Urinary bladder (tissue), 4 donors: Measurements from ENCODE around the gene SMURF1. TPM values are rescaled to one million over a fixed set of nuclear protein-coding genes. Genes with fewer than 3 reads are reported as not detected.

Experiments used
- DNase-seq: peaks from one replicate; pipeline ENCODE4 v3.0.0-alpha.2; 2015; ENCODE audit errors: extremely low spot score
- H3K27ac ChIP-seq: one replicate; pipeline ENCODE4 v1.5.1; 2013; ENCODE audit warnings: low read depth, mild to moderate bottlenecking, moderate library complexity
- H3K36me3 ChIP-seq: one replicate; pipeline ENCODE4 v1.6.1; 2013; ENCODE audit warnings: mild to moderate bottlenecking, moderate library complexity; ENCODE audit not compliant: insufficient read depth
- H3K4me1 ChIP-seq: one replicate; pipeline ENCODE4 v1.6.1; 2013; ENCODE audit warnings: mild to moderate bottlenecking, moderate library complexity; ENCODE audit not compliant: insufficient read depth
- H3K4me3 ChIP-seq: one replicate; pipeline ENCODE4 v1.5.1; 2013; ENCODE audit warnings: low read depth, low read length
- WGBS: extraction: QIAGEN DNeasy Blood & Tissue Kit; methylation state at CpG from one replicate; pipeline ENCODE4 v1.1.7; 2013; 5-methylcytosine and 5-hydroxymethylcytosine counted together
- polyA plus RNA-seq: library from polyadenylated mRNA; stranded (reverse); fragments of 200-250 nt; gene quantifications from one replicate; pipeline ENCODE4 v1.2.3, GENCODE V29; 2013
- total RNA-seq: library from RNA; depleted of rRNA; stranded (reverse); fragments of >200 nt; gene quantifications from one replicate; pipeline ENCODE4 v1.2.3, GENCODE V29; 2014
- donor health status: healthy with polysubstance abuse.
- donor health status: healthy.

SMURF1 gene
- total and polyA plus RNA-seq, 2 donors: 11.6 to 19.7 TPM

DNA sequence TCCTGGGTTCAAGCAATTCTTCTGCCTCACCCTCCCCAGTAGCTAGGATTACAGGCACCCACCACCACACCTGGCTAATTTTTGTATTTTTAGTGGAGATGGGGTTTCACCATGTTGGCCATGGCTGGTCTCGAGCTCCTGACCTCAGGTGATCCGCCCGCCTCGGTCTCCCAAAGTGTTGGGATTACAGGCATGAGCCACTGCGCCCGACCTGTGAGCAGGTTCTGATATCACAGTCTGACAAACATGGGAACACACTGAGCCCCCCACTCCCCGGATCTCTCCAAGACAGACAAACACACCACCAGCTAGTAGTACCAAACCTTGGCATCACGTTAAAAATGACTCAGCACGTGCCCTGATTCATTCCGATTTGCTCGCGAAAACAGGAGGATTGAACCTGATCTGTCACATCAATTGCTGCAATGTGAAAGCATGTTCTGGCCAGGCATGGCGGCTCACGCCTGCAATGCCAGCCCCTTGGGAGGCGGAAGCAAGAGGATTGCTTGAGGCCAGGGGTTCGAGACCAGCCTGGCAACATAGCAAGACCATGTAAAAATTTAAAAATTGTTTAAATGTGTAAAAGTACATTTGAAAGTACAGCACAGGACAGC, 106.5 kb downstream of the SMURF1 start:
- no peaks in the 10 kb centered on the region for H3K36me3 ChIP-seq
- no peaks in the 10 kb centered on the region for H3K4me1 ChIP-seq
- DNase-seq: no peak
- H3K4me3 ChIP-seq: no peak overlapping the region
- H3K27ac ChIP-seq: no peak overlapping the region
- 95% methylated on average over 16 of the region's 16 CpGs for WGBS

DNA sequence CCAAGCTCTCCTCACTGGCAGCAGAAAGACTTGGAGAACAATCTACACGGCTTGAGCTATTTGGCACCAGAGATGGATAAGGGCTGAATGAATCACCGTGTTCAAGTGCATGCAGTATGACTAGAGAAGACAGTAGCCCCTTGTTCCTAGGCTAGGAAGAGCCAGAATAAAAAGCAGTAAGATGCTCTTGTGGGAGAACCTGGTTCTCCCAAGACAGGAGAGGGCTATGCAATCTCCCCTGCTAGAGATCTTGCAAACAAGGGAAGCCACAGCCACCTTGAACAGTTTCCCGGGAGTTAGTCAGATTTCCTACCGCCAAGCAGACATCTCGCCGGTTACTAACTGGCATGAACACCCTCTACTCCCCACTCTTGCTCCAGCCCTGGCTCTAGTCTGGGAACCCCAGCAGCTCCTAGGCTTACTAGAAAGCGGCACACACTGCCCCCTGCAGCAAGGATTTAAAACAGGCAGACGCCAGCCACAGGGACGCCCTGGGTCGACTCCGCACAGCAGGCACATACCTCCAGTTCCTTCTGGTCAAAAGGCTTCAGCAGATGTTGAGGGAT, 107.3 kb downstream of the SMURF1 start:
- Histone ChIP-seq H3K4me3 (no peak overlapping the region), H3K36me3 (no peaks in the 10 kb centered on the region), H3K4me1 (no peaks in the 10 kb centered on the region), H3K27ac (no peak overlapping the region)
- no peak for DNase-seq
- WGBS: 71% methylated on average over 11 of the region's 11 CpGs

DNA sequence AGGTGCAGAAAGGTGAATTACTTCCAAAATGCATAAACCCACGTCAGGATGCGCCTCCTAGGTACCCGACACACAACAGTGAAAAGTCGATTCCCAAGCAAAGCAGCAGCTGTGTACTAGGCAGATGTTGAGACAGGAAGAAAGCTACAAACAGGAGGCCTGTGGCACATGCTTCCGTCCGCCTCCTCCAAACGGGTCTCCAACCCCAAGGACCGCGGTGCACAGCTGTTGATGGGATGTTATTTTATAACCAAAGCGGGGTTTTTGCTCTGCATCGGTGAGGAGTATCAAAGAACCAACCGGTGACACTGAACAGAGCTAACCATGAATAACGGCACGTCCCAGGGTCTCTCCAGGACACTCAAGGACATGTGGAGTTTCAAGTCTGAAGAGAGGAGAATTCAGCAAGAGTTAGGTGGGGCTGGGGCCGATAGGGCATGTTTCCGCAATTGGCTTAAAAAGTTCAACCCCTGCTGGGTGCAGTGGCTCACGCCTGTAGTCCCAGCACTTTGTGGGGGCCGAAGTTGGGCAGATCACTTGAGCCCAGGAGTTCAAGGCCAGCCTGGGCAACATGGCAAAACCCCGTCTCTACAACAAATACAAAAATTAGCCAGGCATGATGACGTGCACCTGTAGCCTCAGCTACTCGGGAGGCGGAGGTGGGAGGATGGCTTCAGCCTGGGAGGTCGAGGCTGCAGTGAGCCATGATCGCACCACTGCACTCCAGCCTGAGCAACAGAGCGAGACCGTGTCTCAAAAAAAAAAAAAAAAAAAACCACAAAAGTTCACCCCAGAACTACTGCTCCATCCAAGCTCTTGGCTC, 108.0 kb downstream of the SMURF1 start:
- H3K27ac ChIP-seq: no peak overlapping the region
- H3K36me3 ChIP-seq: no peaks in the 10 kb centered on the region
- no peak overlapping the region for H3K4me3 ChIP-seq
- no peak for DNase-seq
- no peaks in the 10 kb centered on the region for H3K4me1 ChIP-seq
- WGBS: 86% methylated on average over 26 of the region's 26 CpGs

GRCh38 chr7:99034932-99035722, 108.8 kb downstream of the SMURF1 start:
- Histone ChIP-seq H3K4me1 (no peaks in the 10 kb centered on the region), H3K4me3 (no peak overlapping the region), H3K27ac (no peak overlapping the region), H3K36me3 (peaks cover 3% of the 10 kb centered on the region)
- 92% methylated on average over 30 of the region's 30 CpGs for WGBS
- DNase-seq: no peak

- Histone ChIP-seq H3K4me3 (no peak overlapping the region), H3K27ac (no peak overlapping the region), H3K4me1 (no peaks in the 10 kb centered on the region), H3K36me3 (peaks cover 6% of the 10 kb centered on the region)
- 79% methylated on average over 4 of the region's 4 CpGs for WGBS
- DNase-seq: no peak
These were observed 110.1 kb downstream of the SMURF1 start for GRCh38 chr7:99033765-99034164.

- DNase-seq: no peak
- H3K4me1 ChIP-seq: no peaks in the 10 kb centered on the region
- WGBS: 88% methylated on average over 15 of the region's 15 CpGs
- no peak overlapping the region for H3K27ac ChIP-seq
- peaks cover 8% of the 10 kb centered on the region for H3K36me3 ChIP-seq
- H3K4me3 ChIP-seq: no peak overlapping the region
These were observed 111.0 kb downstream of the SMURF1 start for GRCh38 chr7:99032928-99033327.

- H3K4me1 ChIP-seq: no peaks in the 10 kb centered on the region
- H3K4me3 ChIP-seq: no peak overlapping the region
- WGBS: 93% methylated on average over 7 of the region's 7 CpGs
- H3K36me3 ChIP-seq: peaks cover 8% of the 10 kb centered on the region
- H3K27ac ChIP-seq: no peak overlapping the region
- DNase-seq: no peak
These were observed 112.4 kb downstream of the SMURF1 start for GRCh38 chr7:99031496-99031895.

DNA sequence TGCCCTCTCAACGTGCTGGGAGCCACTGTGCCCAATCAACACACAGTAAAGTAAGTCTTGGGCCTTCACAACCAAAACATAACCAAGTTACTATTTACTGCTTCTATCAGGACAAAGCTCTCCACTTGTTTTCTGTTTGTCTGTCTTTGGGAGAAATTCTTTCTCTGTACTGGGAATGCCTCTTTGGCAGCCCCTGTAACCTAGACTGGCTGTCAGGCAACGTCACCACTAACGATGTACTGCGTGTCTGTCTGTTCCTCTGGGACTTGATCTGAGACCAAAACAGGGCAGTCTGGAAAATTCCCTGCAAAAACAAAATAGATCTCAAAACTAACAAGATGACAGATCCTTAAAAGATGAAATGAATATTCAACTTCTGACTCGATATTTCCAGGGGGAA, 113.0 kb downstream of the SMURF1 start:
- H3K4me3 ChIP-seq: no peak overlapping the region
- no peak for DNase-seq
- no peak overlapping the region for H3K27ac ChIP-seq
- H3K36me3 ChIP-seq: peaks cover 8% of the 10 kb centered on the region
- WGBS: 87% methylated on average over 5 of the region's 5 CpGs
- no peaks in the 10 kb centered on the region for H3K4me1 ChIP-seq

DNA sequence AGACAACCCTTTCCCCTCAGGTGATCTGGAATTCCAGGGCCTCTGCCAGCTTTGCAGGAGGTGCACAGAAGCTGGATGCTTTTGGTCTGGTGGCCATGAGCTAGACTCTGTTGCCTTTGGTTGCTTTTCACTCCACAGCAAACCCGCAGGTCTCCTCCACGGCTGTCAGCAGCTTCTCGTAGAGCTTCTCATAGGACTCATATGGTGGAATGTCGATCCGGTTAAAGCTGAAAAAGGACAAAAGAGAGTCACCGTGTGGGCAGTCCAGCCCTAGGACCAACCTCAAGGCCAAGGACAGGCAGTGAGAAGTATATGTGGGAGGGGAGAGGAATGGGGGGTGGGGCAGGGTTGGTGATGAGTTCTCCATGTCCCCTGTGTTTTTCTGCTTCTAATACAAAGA, 113.5 kb downstream of the SMURF1 start:
- peaks cover 8% of the 10 kb centered on the region for H3K36me3 ChIP-seq
- 97% methylated on average over 6 of the region's 6 CpGs for WGBS
- H3K4me3 ChIP-seq: no peak overlapping the region
- DNase-seq: no peak
- no peaks in the 10 kb centered on the region for H3K4me1 ChIP-seq
- H3K27ac ChIP-seq: no peak overlapping the region

- Histone ChIP-seq H3K27ac (no peak overlapping the region), H3K4me1 (no peaks in the 10 kb centered on the region), H3K36me3 (peaks cover 8% of the 10 kb centered on the region), H3K4me3 (no peak overlapping the region)
- 90% methylated on average over 9 of the region's 9 CpGs for WGBS
- DNase-seq: no peak
These were observed 114.2 kb downstream of the SMURF1 start for GRCh38 chr7:99029466-99030435.

DNA sequence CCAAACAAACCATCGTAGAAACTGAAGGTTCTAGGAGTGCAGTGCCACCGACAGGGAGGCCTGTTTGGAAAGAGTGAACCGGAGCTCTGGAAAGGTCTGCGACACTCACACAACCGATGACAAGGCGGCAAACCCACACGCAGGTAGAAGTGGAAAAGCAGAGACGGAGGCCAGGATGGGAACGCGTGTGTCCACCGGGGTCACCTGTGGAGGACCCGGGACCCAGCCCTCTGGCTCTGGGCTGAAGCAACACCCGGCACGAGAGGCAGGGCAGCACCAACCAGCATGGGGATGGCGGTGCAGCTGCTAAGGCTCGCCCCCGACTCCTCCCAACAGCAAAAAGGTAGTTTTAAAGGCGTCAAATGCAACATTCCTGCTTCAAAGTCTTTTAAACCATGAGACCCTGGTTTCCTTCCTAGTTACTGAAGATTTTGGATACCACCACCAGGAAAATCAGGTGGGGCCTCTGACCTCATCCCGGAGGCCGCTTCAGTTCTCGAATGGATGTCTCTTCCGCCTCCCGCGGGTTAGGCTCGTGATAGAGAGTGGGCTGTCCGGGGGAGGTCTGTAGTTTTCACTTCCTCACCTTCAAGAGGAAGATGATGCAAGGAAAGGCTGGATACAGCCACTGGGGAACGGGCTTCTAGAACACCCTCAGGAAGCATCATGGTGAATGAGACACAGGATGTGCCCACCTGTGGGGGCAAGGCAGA, 115.5 kb downstream of the SMURF1 start:
- no peak overlapping the region for H3K27ac ChIP-seq
- H3K36me3 ChIP-seq: peaks cover 8% of the 10 kb centered on the region

DNA sequence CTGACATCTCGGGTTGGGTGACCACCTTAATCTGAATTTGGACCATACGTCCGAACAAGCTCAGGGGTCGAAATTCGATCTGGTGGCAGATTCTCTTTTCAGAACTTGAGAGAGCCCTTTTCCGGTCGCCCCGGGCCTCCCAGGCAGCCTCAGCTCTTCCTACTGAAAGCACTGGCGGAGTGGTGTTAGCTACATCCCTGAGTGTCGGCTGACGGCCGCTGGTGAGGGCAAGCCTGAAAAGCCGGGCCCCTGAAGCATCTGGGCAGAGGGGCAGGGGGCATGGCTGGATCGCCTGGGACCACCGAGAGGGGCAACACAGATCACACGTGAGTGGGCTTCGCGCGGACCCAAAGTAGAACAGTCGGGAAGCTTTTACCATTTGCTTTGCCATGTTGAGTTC, 116.1 kb downstream of the SMURF1 start:
- Histone ChIP-seq H3K36me3 (peaks cover 8% of the 10 kb centered on the region), H3K4me1 (no peaks in the 10 kb centered on the region), H3K4me3 (no peak overlapping the region), H3K27ac (no peak overlapping the region)
- 82% methylated on average over 20 of the region's 20 CpGs for WGBS
- DNase-seq: no peak

More for the DNA sequence above, 115.5 kb downstream of the SMURF1 start:
- DNase-seq: no peak
- Histone ChIP-seq H3K4me3 (no peak overlapping the region), H3K4me1 (no peaks in the 10 kb centered on the region)
- 92% methylated on average over 27 of the region's 27 CpGs for WGBS
